OCI-LY3 (cell line): ENCODE data around the gene DNM3.

Experiments used
- EZH2phosphoT487 ChIP-seq: fragments of 200-600 bp; shearing (Covaris generic); IDR thresholded peaks from 2 replicates; pipeline ENCODE4 v1.6.1; 2018; ENCODE audit warnings: antibody characterized with exemption, mixed run types, low read depth
- TF ChIP-seq, protein P1 (sequence below): fragments of 200-600, 300-600 bp; sonication (generic); IDR thresholded peaks from 2 replicates; pipeline ENCODE4 v1.5.1; 2014; ENCODE audit warnings: antibody characterized with exemption, low read length, low read depth

DNA sequence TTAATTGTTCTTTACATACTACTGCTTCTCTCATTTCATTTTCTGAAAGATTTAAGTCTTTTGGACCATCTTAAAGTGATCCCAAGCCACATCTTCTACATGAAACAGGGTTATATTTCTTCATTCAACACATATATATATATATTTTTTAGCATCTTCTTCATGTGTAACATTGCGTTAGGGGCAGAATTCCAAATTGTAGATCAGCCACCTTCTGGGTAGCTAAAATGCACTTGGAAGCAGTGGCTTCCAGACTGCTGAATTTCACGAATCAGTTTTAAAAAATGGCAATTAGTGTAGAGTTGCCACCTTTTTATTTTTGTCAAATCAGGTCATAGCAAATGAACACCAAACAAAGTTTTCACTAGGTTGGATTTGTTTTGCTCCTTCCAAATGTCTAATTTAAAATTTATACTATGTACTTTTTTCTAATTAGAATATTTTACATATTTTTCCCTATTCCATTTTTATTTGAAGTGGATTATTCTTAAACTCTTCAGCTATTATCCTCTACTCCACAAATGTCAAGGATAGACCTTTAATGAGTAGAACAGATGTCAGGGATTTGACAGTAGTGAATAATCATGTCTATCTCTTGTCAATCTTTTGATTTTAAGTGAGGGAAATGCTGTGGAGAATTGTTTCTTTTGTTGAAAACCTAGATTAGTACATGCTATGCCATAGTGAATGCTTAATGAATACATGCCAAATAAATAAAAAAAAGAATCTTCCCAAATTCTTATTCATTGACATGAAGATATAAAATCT is 55.8 kb downstream of the DNM3 start:
- TF ChIP-seq, protein P1, sequence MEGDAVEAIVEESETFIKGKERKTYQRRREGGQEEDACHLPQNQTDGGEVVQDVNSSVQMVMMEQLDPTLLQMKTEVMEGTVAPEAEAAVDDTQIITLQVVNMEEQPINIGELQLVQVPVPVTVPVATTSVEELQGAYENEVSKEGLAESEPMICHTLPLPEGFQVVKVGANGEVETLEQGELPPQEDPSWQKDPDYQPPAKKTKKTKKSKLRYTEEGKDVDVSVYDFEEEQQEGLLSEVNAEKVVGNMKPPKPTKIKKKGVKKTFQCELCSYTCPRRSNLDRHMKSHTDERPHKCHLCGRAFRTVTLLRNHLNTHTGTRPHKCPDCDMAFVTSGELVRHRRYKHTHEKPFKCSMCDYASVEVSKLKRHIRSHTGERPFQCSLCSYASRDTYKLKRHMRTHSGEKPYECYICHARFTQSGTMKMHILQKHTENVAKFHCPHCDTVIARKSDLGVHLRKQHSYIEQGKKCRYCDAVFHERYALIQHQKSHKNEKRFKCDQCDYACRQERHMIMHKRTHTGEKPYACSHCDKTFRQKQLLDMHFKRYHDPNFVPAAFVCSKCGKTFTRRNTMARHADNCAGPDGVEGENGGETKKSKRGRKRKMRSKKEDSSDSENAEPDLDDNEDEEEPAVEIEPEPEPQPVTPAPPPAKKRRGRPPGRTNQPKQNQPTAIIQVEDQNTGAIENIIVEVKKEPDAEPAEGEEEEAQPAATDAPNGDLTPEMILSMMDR = no peak
- no peak for TF ChIP-seq EZH2phosphoT487
